AG04450 (cell line): ENCODE data around the gene NRCAM. TPM values are rescaled to one million over a fixed set of nuclear protein-coding genes. Genes with fewer than 3 reads are reported as not detected.

ENCODE experiments used
- CTCF ChIA-PET: fragments of 300-600, 350-600 bp; formaldehyde crosslinking; extraction: SDS; loops from one replicate; lab custom pipeline; 2022; ENCODE audit warnings: antibody characterized with exemption, inconsistent platforms; lab: Charles Lee
- POLR2A ChIA-PET: fragments of 350-600 bp; formaldehyde crosslinking; extraction: SDS; loops from one replicate; lab custom pipeline; 2021; ENCODE audit warnings: antibody characterized with exemption, inconsistent platforms; lab: Yijun Ruan, JAX
- DNase-seq: peaks from one replicate; pipeline ENCODE4 v3.0.0-alpha.2; 2011; ENCODE audit warnings: low read depth, low spot score
- H3K27ac ChIP-seq: one replicate; pipeline ENCODE4 v1.5.1; 2012; ENCODE audit warnings: low read depth, low read length, control low read depth
- H3K27me3 ChIP-seq: one replicate; pipeline ENCODE4 v1.6.0; 2012; ENCODE audit warnings: low read length; ENCODE audit not compliant: control insufficient read depth, insufficient read depth
- H3K4me3 ChIP-seq: 2 replicates; pipeline ENCODE4 v1.5.1; 2011; ENCODE audit warnings: mild to moderate bottlenecking, low read depth, low read length, control low read depth
- H3K9me3 ChIP-seq: 2 replicates; pipeline ENCODE4 v1.5.1; 2012; ENCODE audit warnings: low read length; ENCODE audit not compliant: control insufficient read depth, insufficient read depth
- polyA plus RNA-seq: library from polyadenylated mRNA; depleted of rRNA; stranded (reverse); fragments of >200 nt; gene quantifications from 2 replicates; pipeline ENCODE4 v1.2.3, GENCODE V29; 2011
- TF ChIP-seq, protein P1 (sequence below): IDR thresholded peaks from 2 replicates; pipeline ENCODE4 v1.5.1; 2011; ENCODE audit warnings: low read depth, low read length, control low read depth, inconsistent platforms

The NRCAM gene
- polyA plus RNA-seq, 1 experiment = 0.66 TPM

DNA sequence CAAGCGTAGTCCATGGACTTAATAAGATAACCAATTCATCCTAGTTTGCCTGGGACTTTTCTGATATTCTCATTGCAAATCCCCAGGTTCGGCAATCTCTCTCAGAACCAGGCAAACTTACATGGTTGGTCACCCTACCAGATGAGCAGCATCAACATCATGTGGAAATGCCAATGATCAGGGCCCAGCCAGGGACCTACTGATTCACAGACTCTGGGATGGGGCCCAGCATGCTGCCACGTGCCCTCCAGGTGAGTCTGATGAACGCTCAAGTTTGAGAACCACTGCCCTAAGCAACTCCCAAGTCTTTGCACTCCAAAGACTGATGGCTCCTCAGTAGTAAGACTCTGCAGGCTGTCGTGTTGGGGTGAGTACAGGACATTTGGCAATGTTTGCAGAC lies 328.8 kb downstream of the NRCAM start:
- CTCF ChIA-PET = no interaction called here
- no peak overlapping the region for H3K27ac ChIP-seq
- TF ChIP-seq, protein P1, sequence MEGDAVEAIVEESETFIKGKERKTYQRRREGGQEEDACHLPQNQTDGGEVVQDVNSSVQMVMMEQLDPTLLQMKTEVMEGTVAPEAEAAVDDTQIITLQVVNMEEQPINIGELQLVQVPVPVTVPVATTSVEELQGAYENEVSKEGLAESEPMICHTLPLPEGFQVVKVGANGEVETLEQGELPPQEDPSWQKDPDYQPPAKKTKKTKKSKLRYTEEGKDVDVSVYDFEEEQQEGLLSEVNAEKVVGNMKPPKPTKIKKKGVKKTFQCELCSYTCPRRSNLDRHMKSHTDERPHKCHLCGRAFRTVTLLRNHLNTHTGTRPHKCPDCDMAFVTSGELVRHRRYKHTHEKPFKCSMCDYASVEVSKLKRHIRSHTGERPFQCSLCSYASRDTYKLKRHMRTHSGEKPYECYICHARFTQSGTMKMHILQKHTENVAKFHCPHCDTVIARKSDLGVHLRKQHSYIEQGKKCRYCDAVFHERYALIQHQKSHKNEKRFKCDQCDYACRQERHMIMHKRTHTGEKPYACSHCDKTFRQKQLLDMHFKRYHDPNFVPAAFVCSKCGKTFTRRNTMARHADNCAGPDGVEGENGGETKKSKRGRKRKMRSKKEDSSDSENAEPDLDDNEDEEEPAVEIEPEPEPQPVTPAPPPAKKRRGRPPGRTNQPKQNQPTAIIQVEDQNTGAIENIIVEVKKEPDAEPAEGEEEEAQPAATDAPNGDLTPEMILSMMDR = no peak
- POLR2A ChIA-PET = no interaction called here
- DNase-seq = no peak
- no peaks in the 10 kb centered on the region for H3K27me3 ChIP-seq
- no peaks in the 10 kb centered on the region for H3K9me3 ChIP-seq
- no peak overlapping the region for H3K4me3 ChIP-seq

DNA sequence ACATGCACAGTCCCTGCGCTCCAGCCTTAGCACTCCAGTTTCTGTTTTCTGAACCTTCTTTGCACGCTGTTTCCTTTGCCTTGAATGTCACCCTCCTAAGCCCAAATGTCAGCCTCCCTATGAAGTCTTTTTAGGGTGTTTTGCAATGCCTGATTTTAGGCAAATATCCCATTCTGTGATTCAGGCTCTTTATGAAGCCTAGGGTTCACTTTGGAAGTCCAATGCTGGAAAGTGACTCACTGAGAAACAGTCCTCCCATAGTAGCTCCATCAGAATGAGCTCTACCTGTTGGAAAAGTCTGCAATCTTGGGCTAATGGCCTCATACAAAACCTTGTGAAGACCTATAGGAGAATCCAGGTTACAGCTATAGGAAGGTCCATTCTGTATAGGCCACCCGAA lies 331.4 kb downstream of the NRCAM start:
- TF ChIP-seq, protein P1 = no peak
- DNase-seq = no peak
- CTCF ChIA-PET = no interaction called here
- no peak overlapping the region for H3K4me3 ChIP-seq
- H3K27me3 ChIP-seq = no peaks in the 10 kb centered on the region
- POLR2A ChIA-PET = interaction anchor here (0.7 kb wide), 1 partner anchor 174 kb away, joined by 6 read pairs; no protein-coding TSS in a partner anchor
- H3K27ac ChIP-seq = no peak overlapping the region
- no peaks in the 10 kb centered on the region for H3K9me3 ChIP-seq

DNA sequence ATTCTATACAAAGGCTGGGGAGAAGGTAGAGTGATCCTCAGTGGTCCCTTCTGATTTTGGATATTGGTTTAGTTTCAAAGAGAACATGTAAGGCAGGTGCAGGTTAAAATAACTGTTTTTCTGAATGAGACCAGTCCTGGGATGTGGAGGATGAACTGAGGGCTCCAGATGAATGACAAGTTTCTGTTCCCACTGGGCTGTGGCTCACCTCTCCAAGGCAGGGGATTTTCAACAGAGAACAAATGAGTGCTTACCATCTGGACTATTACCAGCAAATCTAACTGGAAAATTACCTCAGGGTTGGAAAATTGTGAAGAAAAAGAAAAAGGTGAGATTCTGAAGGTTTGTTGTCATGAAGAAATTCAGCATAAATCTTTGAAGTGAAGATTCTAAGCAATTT lies 334.1 kb downstream of the NRCAM start:
- no peak for DNase-seq
- ChIA-PET POLR2A (interaction anchor here (0.7 kb wide), 1 partner anchor 20 kb away, joined by 5 read pairs; no protein-coding TSS in a partner anchor), CTCF (interaction anchor here (1.2 kb wide), 1 partner anchor 178 kb away, joined by 4 read pairs; no protein-coding TSS in a partner anchor)
- H3K27me3 ChIP-seq = no peaks in the 10 kb centered on the region
- TF ChIP-seq, protein P1 = no peak
- H3K27ac ChIP-seq = no peak overlapping the region
- no peak overlapping the region for H3K4me3 ChIP-seq
- H3K9me3 ChIP-seq = no peaks in the 10 kb centered on the region

- Histone ChIP-seq H3K27me3 (no peaks in the 10 kb centered on the region), H3K4me3 (no peak overlapping the region), H3K27ac (no peak overlapping the region), H3K9me3 (no peaks in the 10 kb centered on the region)
- ChIA-PET POLR2A (interaction anchor here (0.5 kb wide), 1 partner anchor 9 kb away, joined by 5 read pairs; no protein-coding TSS in a partner anchor), CTCF (no interaction called here)
- no peak for DNase-seq
- TF ChIP-seq, protein P1 = no peak
Measured at GRCh38 chr7:108120933-108121332, 335.3 kb downstream of the NRCAM start.

GRCh38 chr7:108120196-108120595 lies 336.0 kb downstream of the NRCAM start:
- CTCF ChIA-PET = no interaction called here
- no peak for DNase-seq
- Histone ChIP-seq H3K9me3 (no peaks in the 10 kb centered on the region), H3K4me3 (no peak overlapping the region), H3K27ac (no peak overlapping the region), H3K27me3 (no peaks in the 10 kb centered on the region)
- POLR2A ChIA-PET = no interaction called here
- TF ChIP-seq, protein P1 = no peak
